ENCODE results near the gene NCBP2L. TPM values are rescaled to one million over a fixed set of nuclear protein-coding genes. Genes with fewer than 3 reads are reported as not detected.
A peak's percentile ranks its signal among the peaks of the same experiment; 100 is the strongest.

NCBP2L gene
- total RNA-seq, 1 donor from 2014 or later, result not detected

GRCh38 chrX:107823456-107823855 lies 45.9 kb downstream of the NCBP2L start:
- no peak for FAIRE-seq
- TF ChIP-seq, protein P1, sequence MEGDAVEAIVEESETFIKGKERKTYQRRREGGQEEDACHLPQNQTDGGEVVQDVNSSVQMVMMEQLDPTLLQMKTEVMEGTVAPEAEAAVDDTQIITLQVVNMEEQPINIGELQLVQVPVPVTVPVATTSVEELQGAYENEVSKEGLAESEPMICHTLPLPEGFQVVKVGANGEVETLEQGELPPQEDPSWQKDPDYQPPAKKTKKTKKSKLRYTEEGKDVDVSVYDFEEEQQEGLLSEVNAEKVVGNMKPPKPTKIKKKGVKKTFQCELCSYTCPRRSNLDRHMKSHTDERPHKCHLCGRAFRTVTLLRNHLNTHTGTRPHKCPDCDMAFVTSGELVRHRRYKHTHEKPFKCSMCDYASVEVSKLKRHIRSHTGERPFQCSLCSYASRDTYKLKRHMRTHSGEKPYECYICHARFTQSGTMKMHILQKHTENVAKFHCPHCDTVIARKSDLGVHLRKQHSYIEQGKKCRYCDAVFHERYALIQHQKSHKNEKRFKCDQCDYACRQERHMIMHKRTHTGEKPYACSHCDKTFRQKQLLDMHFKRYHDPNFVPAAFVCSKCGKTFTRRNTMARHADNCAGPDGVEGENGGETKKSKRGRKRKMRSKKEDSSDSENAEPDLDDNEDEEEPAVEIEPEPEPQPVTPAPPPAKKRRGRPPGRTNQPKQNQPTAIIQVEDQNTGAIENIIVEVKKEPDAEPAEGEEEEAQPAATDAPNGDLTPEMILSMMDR (IDR thresholded peaks at IDR 0.05; ENCODE audit: insufficient read depth, low read length, severe bottlenecking), result no peak
- no peak for DNase-seq (ENCODE audit: low read depth)
- Histone ChIP-seq H3K36me3 (ENCODE audit: control insufficient read depth, insufficient read depth, low read length) (no peaks in the 10 kb centered on the region), H3K4me3 (ENCODE audit: low read depth, low read length) (no peak overlapping the region), H3K27me3 (ENCODE audit: control insufficient read depth, insufficient read depth, low read length) (no peaks in the 10 kb centered on the region)

DNA sequence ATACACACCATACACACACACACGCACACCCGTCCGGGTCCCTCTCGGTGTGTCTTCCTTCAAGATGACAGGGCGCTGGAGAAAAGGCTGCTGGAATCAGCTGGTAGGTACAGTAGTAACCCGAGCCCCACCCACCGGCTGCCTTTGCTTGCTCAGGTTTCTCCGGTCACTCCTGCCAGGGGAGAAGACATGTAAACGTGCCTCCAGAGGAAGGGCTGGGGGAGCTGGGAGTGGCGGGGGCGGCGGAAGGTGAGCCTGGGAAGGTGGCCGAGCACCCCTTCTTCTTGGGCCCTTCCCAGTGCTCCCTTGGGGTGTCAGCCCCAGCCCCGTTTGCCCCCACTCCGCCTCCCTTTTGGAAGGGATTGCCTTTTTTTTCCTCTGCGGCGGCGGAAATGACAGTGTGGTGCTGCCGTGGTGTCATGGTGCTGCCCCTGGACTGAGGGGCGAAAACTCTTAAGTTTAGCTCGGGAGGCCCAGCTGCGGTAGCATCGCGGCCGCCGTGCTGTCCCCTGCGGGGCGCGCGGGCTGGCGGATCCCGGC lies 48.2 kb downstream of the NCBP2L start, which contains the start of gene MID2:
TSS of gene MID2 (plus strand) at position 169 of the 540 bp plus-strand sequence. CDS start 561 bp downstream, outside the sequence.
- Histone ChIP-seq H3K4me3 (ENCODE audit: low read depth, low read length) (peak within 1 kb of the TSS; percentile 57), H3K36me3 (ENCODE audit: control insufficient read depth, insufficient read depth, low read length) (no peaks in the 10 kb centered on the region), H3K27me3 (ENCODE audit: control insufficient read depth, insufficient read depth, low read length) (no peaks in the 10 kb centered on the region)
- FAIRE-seq (no peak), DNase-seq (ENCODE audit: low read depth) (peak; percentile 57)
- TF ChIP-seq, protein P1 (IDR thresholded peaks at IDR 0.05; ENCODE audit: insufficient read depth, low read length, severe bottlenecking), result no peak

DNA sequence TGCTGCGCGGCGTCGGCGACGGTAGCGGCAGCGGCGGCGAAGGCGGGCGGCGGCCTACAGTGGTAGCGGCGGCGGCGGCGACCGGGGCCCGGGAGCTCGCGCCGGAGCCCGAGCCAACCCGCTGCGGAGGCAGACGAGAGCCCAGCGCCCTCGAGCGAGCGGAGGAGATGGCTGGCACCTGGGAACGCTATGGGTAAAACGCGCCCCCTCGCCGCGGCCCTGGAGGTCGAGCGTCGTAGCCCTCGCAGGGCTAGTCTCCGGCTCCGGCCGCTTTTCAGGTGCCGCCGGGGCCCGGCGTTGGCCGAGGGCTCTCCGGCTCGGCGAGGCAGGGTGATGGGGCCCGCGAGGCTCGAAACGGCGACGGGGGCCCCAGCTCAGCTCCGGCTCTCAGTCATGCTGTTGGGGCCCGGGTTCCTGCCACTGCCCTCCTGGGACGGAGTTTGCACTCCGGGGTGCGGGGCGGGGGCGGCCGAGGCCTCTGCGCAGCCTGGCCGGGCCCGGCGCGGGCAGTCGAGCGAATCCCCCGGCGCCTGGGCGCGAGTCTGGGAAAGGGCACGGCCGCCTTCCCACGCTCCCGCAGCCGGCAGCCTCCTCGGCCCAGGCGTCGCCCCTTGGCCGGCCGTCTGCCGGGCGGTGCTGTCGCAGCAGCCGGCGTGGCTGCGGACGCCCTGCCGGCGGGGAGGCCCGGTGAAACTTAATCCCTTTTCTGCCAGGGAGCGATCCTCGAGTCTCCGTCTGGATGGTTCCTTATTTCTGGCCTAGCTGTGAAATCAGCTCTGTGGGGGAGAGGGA lies 48.9 kb downstream of the NCBP2L start:
- no peak for DNase-seq (ENCODE audit: low read depth)
- H3K36me3 ChIP-seq (ENCODE audit: control insufficient read depth, insufficient read depth, low read length), result no peaks in the 10 kb centered on the region
- no peak for FAIRE-seq

GRCh38 chrX:107827030-107827831 lies 49.7 kb downstream of the NCBP2L start:
- Histone ChIP-seq H3K4me3 (ENCODE audit: low read depth, low read length) (peak overlapping the region; percentile 57), H3K36me3 (ENCODE audit: control insufficient read depth, insufficient read depth, low read length) (no peaks in the 10 kb centered on the region), H3K27me3 (ENCODE audit: control insufficient read depth, insufficient read depth, low read length) (no peaks in the 10 kb centered on the region)
- FAIRE-seq (no peak), DNase-seq (ENCODE audit: low read depth) (peak; percentile 36)
- TF ChIP-seq, protein P1 (IDR thresholded peaks at IDR 0.05; ENCODE audit: insufficient read depth, low read length, severe bottlenecking), result no peak

More for the DNA sequence above, 48.9 kb downstream of the NCBP2L start:
- TF ChIP-seq, protein P1 (IDR thresholded peaks at IDR 0.05; ENCODE audit: insufficient read depth, low read length, severe bottlenecking), result no peak
- Histone ChIP-seq H3K4me3 (ENCODE audit: low read depth, low read length) (peak overlapping the region; percentile 57), H3K27me3 (ENCODE audit: control insufficient read depth, insufficient read depth, low read length) (no peaks in the 10 kb centered on the region)

- no peak for DNase-seq (ENCODE audit: low read depth)
- H3K36me3 ChIP-seq (ENCODE audit: control insufficient read depth, insufficient read depth, low read length), result no peaks in the 10 kb centered on the region
- FAIRE-seq, result no peak
- no peak overlapping the region for H3K4me3 ChIP-seq (ENCODE audit: low read depth, low read length)
- TF ChIP-seq, protein P1 (IDR thresholded peaks at IDR 0.05; ENCODE audit: insufficient read depth, low read length, severe bottlenecking), result no peak
- no peaks in the 10 kb centered on the region for H3K27me3 ChIP-seq (ENCODE audit: control insufficient read depth, insufficient read depth, low read length)
These were observed 50.3 kb downstream of the NCBP2L start for GRCh38 chrX:107827852-107828251.
